Ovary (tissue), 3 donors: ENCODE results near the gene ZNF319.

Source experiments
- CTCF ChIP-seq, 3 donors: fragments of 450-650 bp in 2 of 3; fragments of 200-600 bp in 1 of 3; IDR thresholded peaks; one replicate each; pipeline versions ENCODE4 v1.5.1 to v1.8.0; 2016 to 2022; ENCODE audit warnings: antibody characterized with exemption in 3 of 3, mild to moderate bottlenecking in 1 of 3
- EP300 ChIP-seq: sonication (generic); formaldehyde crosslinking; IDR thresholded peaks from one replicate; pipeline ENCODE4 v1.6.1; 2017; ENCODE audit warnings: antibody characterized with exemption
- donor health status: DM: no; HTN: no; CAD: no.

GRCh38 chr16:58001781-58002415, 1.4 kb upstream of the ZNF319 start:
- TF ChIP-seq EP300 (no peak), CTCF (IDR thresholded peaks at IDR 0.05) (no peak)
